ENCODE data around the gene PCDHGC3.

- TF ChIP-seq SP4 (IDR thresholded peaks at IDR 0.05; ENCODE audit: low read length) (no peak), FOSL1 (IDR thresholded peaks at IDR 0.05; ENCODE audit: insufficient read depth, low read depth, low read length) (no peak), CHD1 (IDR thresholded peaks at IDR 0.05; ENCODE audit: low read depth, low read length) (no peak), CEBPB (IDR thresholded peaks at IDR 0.05; ENCODE audit: low read depth, low read length) (no peak), GABPA (IDR thresholded peaks at IDR 0.05; ENCODE audit: borderline replicate concordance, insufficient read depth, low read length) (no peak), POLR2A (IDR thresholded peaks at IDR 0.05; ENCODE audit: control extremely low read depth in 1 of 2, low read depth in 2 of 2, low read length in 2 of 2) (no peak), ATF3 (IDR thresholded peaks at IDR 0.05; ENCODE audit: insufficient read depth, low read depth, low read length) (no peak), CTCF (IDR thresholded peaks at IDR 0.05; ENCODE audit: control extremely low read depth in 1 of 3, insufficient read depth in 1 of 3, low read depth in 1 of 3, low read length in 3 of 3) (no peak), MAFK (IDR thresholded peaks at IDR 0.05; ENCODE audit: low read depth, low read length) (no peak), RFX5 (IDR thresholded peaks at IDR 0.05; ENCODE audit: borderline replicate concordance, low read depth, low read length) (no peak)
These were observed 10.3 kb downstream of the PCDHGC3 start for GRCh38 chr5:141486091-141486490.
